K562 (cell line): ENCODE measurements around the gene REEP6.

Experiments
- BRCA1 ChIP-seq, 2 experiments: fragments of 450-650 bp in 1 of 2; sonication (generic) in 1 of 2; formaldehyde crosslinking in 1 of 2; IDR thresholded peaks; 2 replicates each; pipeline versions ENCODE4 v1.5.0 to v1.6.1; 2017 to 2020; ENCODE audit warnings: mild to moderate bottlenecking in 1 of 2, missing genetic modification reagents in 1 of 2
- CHD1 ChIP-seq: fragments of 200-600 bp; sonication (generic); IDR thresholded peaks from one replicate; pipeline ENCODE4 v1.6.1; 2012; ENCODE audit warnings: mild to moderate bottlenecking, moderate library complexity, low read length, inconsistent platforms
- CTCF ChIP-seq, 3 experiments: IDR thresholded peaks in 2 of 3; conservative IDR thresholded peaks in 1 of 3; 2 replicates each; pipeline ENCODE4 v1.5.1; 2011 to 2012; ENCODE audit warnings: low read length in 3 of 3, mild to moderate bottlenecking in 3 of 3, control low read depth in 2 of 3, improper control_type of control experiment in 1 of 3, inconsistent platforms in 1 of 3, low read depth in 1 of 3, mixed read lengths in 1 of 3, moderate library complexity in 1 of 3; ENCODE audit not compliant: insufficient read depth in 2 of 3
- MXI1 ChIP-seq: IDR thresholded peaks from 2 replicates; pipeline ENCODE4 v1.6.1; 2011; ENCODE audit warnings: low read depth, mild to moderate bottlenecking, improper control_type of control experiment, low read length
- NR4A1 ChIP-seq, 2 experiments: fragments of 250-450 bp in 1 of 2; fragments of 450-650 bp in 1 of 2; sonication (Bioruptor Pico) in 1 of 2; IDR thresholded peaks; 2 replicates each; pipeline versions ENCODE4 v1.4.0 to v1.6.1; 2016 to 2020; ENCODE audit warnings: mild to moderate bottlenecking in 2 of 2, missing compliant biosample characterization in 1 of 2, missing genetic modification characterization in 1 of 2, moderate library complexity in 1 of 2
- POLR2A ChIP-seq: fragments of 450-650 bp; conservative IDR thresholded peaks from 2 replicates; pipeline ENCODE4 v1.6.1; 2016
- SOX6 ChIP-seq: fragments of 450-650 bp; IDR thresholded peaks from 2 replicates; pipeline ENCODE4 v1.6.1; 2014; ENCODE audit warnings: mild to moderate bottlenecking
- SRF ChIP-seq, 2 experiments: fragments of 250-450, 450-650 bp in 1 of 2; sonication (Bioruptor Pico) in 1 of 2; sonication (generic) in 1 of 2; formaldehyde crosslinking; IDR thresholded peaks; 2 replicates each; pipeline versions ENCODE4 v1.5.0 to v1.5.1; 2020 to 2022; ENCODE audit warnings: mild to moderate bottlenecking in 1 of 2, missing genetic modification reagents in 1 of 2
- TSC22D4 ChIP-seq: fragments of 450-650 bp; IDR thresholded peaks from 2 replicates; pipeline ENCODE4 v1.6.1; 2016; ENCODE audit warnings: missing genetic modification characterization, missing biosample characterization, control low read depth
- ZBTB7A ChIP-seq: IDR thresholded peaks from 2 replicates; pipeline ENCODE4 v1.6.1; 2011; ENCODE audit warnings: low read depth, mild to moderate bottlenecking, low read length, moderate library complexity, borderline replicate concordance; ENCODE audit not compliant: control insufficient read depth
- ZFP36 ChIP-seq: fragments of 150-350 bp; IDR thresholded peaks from 2 replicates; pipeline ENCODE4 v1.6.1; 2018; ENCODE audit warnings: low read length, low read depth; ENCODE audit not compliant: partially characterized antibody
- ZNF311 ChIP-seq: fragments of 250-450 bp; sonication (Bioruptor Pico); IDR thresholded peaks from 2 replicates; pipeline ENCODE4 v1.4.0; 2020; ENCODE audit warnings: mild to moderate bottlenecking, moderate library complexity
- ZNF740 ChIP-seq, 3 experiments: fragments of 200-800 bp in 1 of 3; sonication (Bioruptor generic) in 1 of 3; sonication (generic) in 1 of 3; formaldehyde crosslinking in 1 of 3; IDR thresholded peaks; 2 replicates each; pipeline versions ENCODE4 v1.6.1 to v1.8.0; 2016 to 2022; ENCODE audit warnings: mild to moderate bottlenecking in 2 of 3, missing compliant biosample characterization in 2 of 3, missing genetic modification characterization in 2 of 3, missing genetic modification reagents in 1 of 3

GRCh38 chr19:1522838-1523237, 31.9 kb downstream of the REEP6 start:
- TF ChIP-seq ZFP36, result no peak
- TF ChIP-seq ZBTB7A, result no peak
- no peak for TF ChIP-seq NR4A1 (CRISPR knock-in tag; IDR thresholded peaks at IDR 0.05)
- no peak for TF ChIP-seq NR4A1 (tag; IDR thresholded peaks at IDR 0.05)
- TF ChIP-seq SRF (CRISPR knock-in tag; IDR thresholded peaks at IDR 0.05), result no peak
- TF ChIP-seq CTCF (IDR thresholded peaks at IDR 0.05 in 2 of 3, conservative IDR thresholded peaks at IDR 0.05 in 1 of 3; ENCODE audit: insufficient read depth in 2 of 3, low read depth in 1 of 3, low read length in 3 of 3), result no peak
- no peak for TF ChIP-seq MXI1
- TF ChIP-seq TSC22D4 (tag), result no peak
- no peak for TF ChIP-seq BRCA1 (IDR thresholded peaks at IDR 0.05)
- no peak for TF ChIP-seq BRCA1 (CRISPR knock-in tag; IDR thresholded peaks at IDR 0.05)
- TF ChIP-seq SOX6, result no peak
- TF ChIP-seq POLR2A, result no peak
- TF ChIP-seq ZNF311 (CRISPR knock-in tag), result no peak
- TF ChIP-seq ZNF740 (CRISPR knock-in tag; IDR thresholded peaks at IDR 0.05), result no peak
- no peak for TF ChIP-seq ZNF740 (tag; IDR thresholded peaks at IDR 0.05)
- TF ChIP-seq CHD1, result no peak
